GM10266 (cell line): ENCODE results near the gene PKP3.

ENCODE experiments used
- DNase-seq: peaks from one replicate; pipeline ENCODE4 v3.0.0; 2012; ENCODE audit errors: extremely low spot score
- CTCF ChIP-seq: IDR thresholded peaks from 2 replicates; pipeline ENCODE4 v1.5.1; 2012; ENCODE audit warnings: mild to moderate bottlenecking, low read depth; ENCODE audit not compliant: control insufficient read depth, insufficient read depth; ENCODE audit errors: missing control alignments

The PKP3 gene

GRCh38 chr11:403761-404431, 9.9 kb downstream of the PKP3 start:
- TF ChIP-seq CTCF: no peak
- DNase-seq: no peak

GRCh38 chr11:404551-405264, 10.7 kb downstream of the PKP3 start:
- DNase-seq: no peak
- TF ChIP-seq CTCF: no peak

GRCh38 chr11:405323-405953, 11.4 kb downstream of the PKP3 start:
- no peak for DNase-seq
- no peak for TF ChIP-seq CTCF

GRCh38 chr11:405954-406795, 12.2 kb downstream of the PKP3 start:
- TF ChIP-seq CTCF: no peak
- no peak for DNase-seq

- peak; percentile 97 for DNase-seq
- TF ChIP-seq CTCF: peak; percentile 28
These were observed 13.0 kb downstream of the PKP3 start for GRCh38 chr11:406796-407650.

GRCh38 chr11:407651-408123, 13.7 kb downstream of the PKP3 start:
- DNase-seq: no peak
- no peak for TF ChIP-seq CTCF
